ENCODE measurements around the gene C7orf25.

Gene C7orf25

DNA sequence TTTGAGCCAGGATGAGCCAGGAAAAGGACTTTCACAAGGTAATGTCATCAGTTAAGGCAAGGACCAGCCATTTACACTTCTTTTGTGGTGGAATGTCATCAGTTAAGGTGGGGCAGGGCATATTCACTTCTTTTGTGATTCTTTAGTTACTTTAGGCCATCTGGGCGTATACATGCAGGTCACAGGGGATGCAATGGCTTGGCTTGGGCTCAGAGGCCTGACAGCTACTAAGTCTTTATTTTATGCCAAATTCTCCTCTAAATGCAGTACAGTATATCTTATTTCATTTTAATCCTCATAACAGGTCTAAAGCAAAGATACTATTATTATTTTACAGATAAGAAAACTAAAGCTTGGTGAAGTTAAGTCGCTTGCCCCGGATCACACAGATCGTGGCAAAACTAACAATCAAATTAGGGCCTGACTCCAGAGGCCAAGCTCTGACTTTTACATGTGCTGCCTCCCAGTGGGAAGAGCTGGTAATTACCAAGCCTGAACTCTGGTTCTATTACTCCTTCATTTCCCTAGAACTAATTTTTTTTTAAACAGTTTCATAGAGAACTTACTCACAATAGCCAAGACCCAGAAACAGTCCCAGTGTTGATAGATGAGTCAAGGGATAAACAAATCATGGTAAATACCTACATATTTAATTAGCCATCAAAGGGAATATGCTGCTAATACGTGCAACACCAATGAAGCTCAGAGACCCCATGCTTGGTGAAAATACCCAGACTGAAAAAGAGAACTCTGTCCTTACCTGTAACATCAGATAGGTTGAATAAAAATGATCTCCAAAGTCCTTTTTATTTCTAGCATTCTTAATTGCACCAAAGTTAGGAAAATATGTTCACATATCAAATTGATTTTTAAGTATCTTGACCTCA lies 35.4 kb downstream of the C7orf25 start:
- peak; percentile 67 for DNase-seq

DNA sequence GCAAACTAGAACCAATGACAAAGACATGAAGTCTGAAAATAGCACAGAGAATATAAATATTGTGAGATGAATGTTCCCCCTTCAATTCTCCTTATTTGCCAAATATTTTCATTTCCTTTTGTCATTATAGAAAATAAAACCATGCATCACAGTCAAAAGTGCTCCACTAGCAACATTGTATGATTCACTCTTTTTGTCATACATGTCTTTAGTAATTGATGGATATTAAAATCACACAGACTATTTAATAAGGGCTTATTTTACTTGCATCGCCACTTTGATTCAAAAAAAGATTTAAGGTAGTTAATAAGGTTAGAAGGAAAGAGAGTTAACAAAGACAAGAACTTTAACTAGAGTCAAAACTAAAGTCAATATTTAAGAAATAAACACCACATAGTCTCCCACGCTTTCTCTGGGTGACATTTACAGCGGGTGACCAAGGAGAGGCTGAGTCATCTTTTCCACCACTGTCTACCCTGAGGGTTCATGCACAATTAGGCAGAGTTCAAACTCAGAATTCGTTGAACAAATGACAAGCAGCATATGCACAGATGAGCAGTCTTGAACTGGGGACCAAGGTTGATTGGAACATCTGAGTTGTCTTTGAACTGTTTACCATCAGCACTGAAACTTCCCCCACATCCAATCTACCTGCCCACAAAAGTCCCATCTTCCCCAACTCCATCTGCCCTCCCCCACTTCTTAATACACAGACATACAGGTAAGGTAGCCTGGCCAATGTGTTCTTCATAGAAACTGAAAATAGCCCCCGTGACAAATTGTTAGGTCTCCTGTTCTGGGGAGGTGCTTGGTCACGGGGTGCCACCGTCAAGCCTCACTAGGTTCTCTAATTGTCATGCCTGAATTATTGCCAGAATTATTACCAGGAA lies 42.5 kb downstream of the C7orf25 start:
- DNase-seq = peak; percentile 85

DNA sequence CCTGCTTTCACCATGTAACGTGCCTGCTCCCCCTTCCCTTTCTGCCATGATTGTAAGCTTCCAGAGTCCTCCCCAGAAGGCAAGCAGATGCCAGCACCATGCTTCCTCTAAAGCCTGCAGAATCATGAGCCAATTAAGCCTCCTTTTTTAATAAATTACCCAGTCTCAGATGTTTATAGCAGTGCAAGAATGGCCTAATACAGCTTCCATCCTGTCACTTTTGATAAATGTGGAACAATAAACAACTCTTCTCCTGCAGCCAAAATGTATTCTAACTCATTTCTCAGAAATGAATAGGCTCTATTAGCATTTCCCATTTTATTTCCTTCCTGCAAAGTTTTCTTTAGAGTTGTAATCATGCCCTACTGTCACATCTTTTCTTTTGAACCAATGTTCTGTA lies 43.4 kb downstream of the C7orf25 start:
- DNase-seq = no peak
